Fibroblast of lung (primary cell): ENCODE data around the gene RRAS. TPM values are rescaled to one million over a fixed set of nuclear protein-coding genes. Genes with fewer than 3 reads are reported as not detected.
A peak's percentile ranks its signal among the peaks of the same experiment; 100 is the strongest.

Experiments used
- DNase-seq, 2 donors: peaks; one replicate each; pipeline versions ENCODE4 v3.0.0 to v3.0.0-alpha.2; 2010; ENCODE audit warnings: low read depth in 2 of 2
- H2AFZ ChIP-seq: 2 replicates; pipeline ENCODE4 v1.5.1; 2012; ENCODE audit warnings: low read length, control low read depth, inconsistent platforms
- H3K27ac ChIP-seq: 2 replicates; pipeline ENCODE4 v1.5.1; 2011; ENCODE audit warnings: low read length, control low read depth; ENCODE audit not compliant: insufficient read depth
- H3K27me3 ChIP-seq: 2 replicates; pipeline ENCODE4 v1.5.1; 2011; ENCODE audit warnings: mild to moderate bottlenecking, low read length; ENCODE audit not compliant: control insufficient read depth, insufficient read depth
- H3K36me3 ChIP-seq: 2 replicates; pipeline ENCODE4 v1.5.1; 2011; ENCODE audit warnings: low read length; ENCODE audit not compliant: control insufficient read depth, insufficient read depth
- H3K4me1 ChIP-seq: 2 replicates; pipeline ENCODE4 v1.5.1; 2011; ENCODE audit warnings: low read length; ENCODE audit not compliant: control insufficient read depth, insufficient read depth; ENCODE audit errors: extremely low read depth
- H3K4me2 ChIP-seq: 2 replicates; pipeline ENCODE4 v1.5.1; 2011; ENCODE audit warnings: low read length, control low read depth; ENCODE audit not compliant: insufficient read depth; ENCODE audit errors: extremely low read depth
- H3K4me3 ChIP-seq, 4 experiments: fragments of 200-600 bp in 1 of 4; sonication (generic) in 1 of 4; replicated peaks in 1 of 4; 2 replicates each; pipeline ENCODE4 v1.5.1; 2011 to 2016; ENCODE audit warnings: low read length in 4 of 4, low read depth in 3 of 4, mild to moderate bottlenecking in 3 of 4, control low read depth in 2 of 4, inconsistent platforms in 1 of 4, mixed read lengths in 1 of 4; ENCODE audit not compliant: insufficient read depth in 1 of 4; ENCODE audit errors: control extremely low read depth in 1 of 4
- H3K79me2 ChIP-seq: 2 replicates; pipeline ENCODE4 v1.5.1; 2012; ENCODE audit warnings: mild to moderate bottlenecking, low read length, inconsistent platforms; ENCODE audit not compliant: control insufficient read depth, insufficient read depth
- H3K9ac ChIP-seq: 2 replicates; pipeline ENCODE4 v1.5.1; 2011; ENCODE audit warnings: mild to moderate bottlenecking, low read length, control low read depth; ENCODE audit not compliant: insufficient read depth
- H3K9me3 ChIP-seq: 2 replicates; pipeline ENCODE4 v1.5.1; 2012; ENCODE audit warnings: low read depth, low read length; ENCODE audit not compliant: control insufficient read depth, insufficient read depth
- H4K20me1 ChIP-seq: 2 replicates; pipeline ENCODE4 v1.5.1; 2011; ENCODE audit warnings: low read length; ENCODE audit not compliant: control insufficient read depth, insufficient read depth; ENCODE audit errors: extremely low read depth
- CTCF ChIP-seq, 2 donors: IDR thresholded peaks in 1 of 2; conservative IDR thresholded peaks in 1 of 2; 1 replicate in 1 of 2; 2 replicates in 1 of 2; pipeline ENCODE4 v1.5.1; 2011 to 2012; ENCODE audit warnings: low read length in 2 of 2, control low read depth in 1 of 2, inconsistent platforms in 1 of 2, low read depth in 1 of 2, mild to moderate bottlenecking in 1 of 2
- EZH2 ChIP-seq: IDR thresholded peaks from 2 replicates; pipeline ENCODE4 v1.5.1; 2012; ENCODE audit warnings: low read length, control low read depth, mild to moderate bottlenecking; ENCODE audit errors: missing control alignments
- polyA plus RNA-seq, 2 donors: library from polyadenylated mRNA; depleted of rRNA in 1 of 2; stranded (reverse) in 1 of 2; unstranded in 1 of 2; fragments of >200 nt; gene quantifications; 2 replicates each; pipeline ENCODE4 v1.2.1, GENCODE V29; 2011 to 2012; ENCODE audit warnings: missing spikeins in 1 of 2
- total RNA-seq: library from RNA; depleted of rRNA; stranded (reverse); fragments of >200 nt; gene quantifications from 2 replicates; pipeline ENCODE4 v1.2.1, GENCODE V29; 2014

RRAS gene
- total and polyA plus RNA-seq, 2 donors (not counting 1 experiment from before 2014, with no cell fraction given), result 60.1 to 129 TPM

GRCh38 chr19:49614096-49614833 lies 25.7 kb downstream of the RRAS start:
- TF ChIP-seq EZH2, result no peak
- peak in 1 of 2 donors; percentile 27 for TF ChIP-seq CTCF (conservative IDR thresholded peaks at IDR 0.05 in 1 of 2, IDR thresholded peaks at IDR 0.05 in 1 of 2; ENCODE audit: low read depth in 1 of 2, low read length in 2 of 2)
- Histone ChIP-seq H3K27me3 (no peaks in the 10 kb centered on the region), H3K4me3 (no peak overlapping the region), H4K20me1 (no peaks in the 10 kb centered on the region), H2AFZ (no peak overlapping the region), H3K27ac (peak overlapping the region; percentile 33), H3K9ac (peak overlapping the region; percentile 37), H3K4me1 (peaks cover 15% of the 10 kb centered on the region), H3K79me2 (peaks cover 18% of the 10 kb centered on the region), H3K4me2 (peak overlapping the region; percentile 23), H3K36me3 (peaks cover 20% of the 10 kb centered on the region), H3K9me3 (no peaks in the 10 kb centered on the region)
- DNase-seq, result peak; percentile 80 to 88

DNA sequence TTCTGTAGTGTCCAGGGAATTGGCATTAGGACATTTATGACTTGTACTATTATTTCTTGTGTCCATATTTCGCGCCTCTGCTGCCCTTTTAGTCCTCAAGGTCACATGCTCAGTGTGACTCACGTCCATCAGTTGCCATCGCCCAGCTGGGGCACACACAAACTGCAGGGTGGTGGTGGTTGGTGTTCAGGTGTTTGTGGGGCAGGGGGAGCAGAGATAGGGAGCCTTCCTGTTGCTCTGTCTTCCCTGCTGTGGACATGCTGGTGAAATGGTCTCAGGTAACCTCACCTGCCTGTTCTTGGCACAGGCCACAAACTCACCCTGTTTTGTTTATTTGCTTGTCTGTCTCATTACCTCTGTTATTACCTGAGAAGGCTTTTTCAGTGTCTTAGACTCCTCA lies 26.6 kb downstream of the RRAS start:
- H3K4me3 ChIP-seq, result no peak overlapping the region
- H3K36me3 ChIP-seq, result peaks cover 19% of the 10 kb centered on the region
- H3K79me2 ChIP-seq, result peaks cover 18% of the 10 kb centered on the region
- no peaks in the 10 kb centered on the region for H3K27me3 ChIP-seq
- H3K9me3 ChIP-seq, result no peaks in the 10 kb centered on the region
- no peak overlapping the region for H2AFZ ChIP-seq
- no peaks in the 10 kb centered on the region for H4K20me1 ChIP-seq
- no peak for TF ChIP-seq EZH2
- TF ChIP-seq CTCF (conservative IDR thresholded peaks at IDR 0.05 in 1 of 2, IDR thresholded peaks at IDR 0.05 in 1 of 2; ENCODE audit: low read depth in 1 of 2, low read length in 2 of 2), result no peak
- no peak overlapping the region for H3K9ac ChIP-seq
- peak overlapping the region; percentile 33 for H3K27ac ChIP-seq
- DNase-seq, result peak in 1 of 2 donors; percentile 55
- H3K4me1 ChIP-seq, result peaks cover 15% of the 10 kb centered on the region
- no peak overlapping the region for H3K4me2 ChIP-seq

DNA sequence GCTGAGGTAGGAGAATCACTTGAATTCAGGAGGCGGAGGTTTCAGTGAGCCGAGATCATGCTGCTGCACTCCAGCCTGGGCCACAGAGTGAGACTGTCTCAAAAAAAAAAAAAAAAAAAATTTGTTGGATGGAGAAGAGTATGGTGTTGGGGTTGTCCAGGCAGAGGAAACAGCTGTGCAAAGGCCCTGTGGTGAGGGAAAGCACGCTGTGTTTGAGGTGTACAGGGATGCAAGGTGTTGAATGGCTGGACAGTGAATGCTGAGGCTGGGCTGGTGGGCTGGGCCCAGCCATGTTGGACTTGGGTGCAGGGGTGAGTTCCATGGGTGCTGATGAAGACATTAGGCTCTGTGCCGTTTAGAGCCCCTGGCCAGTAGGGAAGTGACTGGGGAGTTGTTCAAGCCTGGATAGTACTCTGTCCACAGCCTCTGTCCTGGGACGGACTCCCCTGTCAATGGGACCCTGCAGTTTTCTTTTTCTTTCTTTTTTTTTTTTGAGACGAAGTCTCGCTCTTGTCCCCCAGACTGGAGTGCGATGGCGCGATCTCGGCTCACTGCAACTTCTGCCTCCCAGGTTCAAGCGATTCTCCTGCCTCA lies 30.3 kb downstream of the RRAS start:
- TF ChIP-seq CTCF (conservative IDR thresholded peaks at IDR 0.05 in 1 of 2, IDR thresholded peaks at IDR 0.05 in 1 of 2; ENCODE audit: low read depth in 1 of 2, low read length in 2 of 2) (no peak), EZH2 (no peak)
- no peaks in the 10 kb centered on the region for H3K27me3 ChIP-seq
- peaks cover 8% of the 10 kb centered on the region for H3K36me3 ChIP-seq
- no peak overlapping the region for H3K4me3 ChIP-seq
- peaks cover 15% of the 10 kb centered on the region for H3K4me1 ChIP-seq
- no peak overlapping the region for H2AFZ ChIP-seq
- no peaks in the 10 kb centered on the region for H3K9me3 ChIP-seq
- H3K27ac ChIP-seq, result no peak overlapping the region
- H4K20me1 ChIP-seq, result no peaks in the 10 kb centered on the region
- peaks cover 24% of the 10 kb centered on the region for H3K79me2 ChIP-seq
- DNase-seq, result no peak
- H3K9ac ChIP-seq, result no peak overlapping the region
- no peak overlapping the region for H3K4me2 ChIP-seq
